HG03060 (cell line): Measurements from ENCODE around the gene KCND2.
"Not testable (repeated sequence)": the region's sequence is repeated elsewhere in the genome, so short reads cannot be mapped to it uniquely, and the experiment has no call there.

Experiments
- ATAC-seq: cut with Tn5 transposase; IDR thresholded peaks from one replicate; pipeline ENCODE4 v1.9.1; 2021; ENCODE audit warnings: low read depth, moderate number of reproducible peaks; ENCODE audit not compliant: unreplicated experiment

The KCND2 gene

GRCh38 chr7:120677535-120677934 lies 404.6 kb downstream of the KCND2 start:
- ATAC-seq, result no peak

DNA sequence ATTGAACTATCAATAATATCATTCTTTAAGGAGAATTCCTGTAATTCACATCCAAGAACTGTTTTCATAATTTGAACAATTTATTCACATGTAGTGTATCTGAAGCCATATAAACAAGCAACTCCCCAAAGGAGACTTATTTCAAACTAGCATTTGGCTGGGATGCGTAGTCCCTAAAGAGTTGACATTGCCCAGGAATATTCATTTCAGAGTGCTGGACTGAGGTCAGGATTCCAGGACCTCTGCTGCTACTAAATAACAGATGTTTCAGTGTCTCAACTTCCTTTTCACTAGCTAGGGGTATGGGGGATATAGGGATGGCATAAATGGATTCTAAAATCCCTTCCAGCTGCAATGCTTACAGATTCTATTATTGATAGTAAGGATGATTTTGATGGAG lies 408.0 kb downstream of the KCND2 start:
- no peak for ATAC-seq

DNA sequence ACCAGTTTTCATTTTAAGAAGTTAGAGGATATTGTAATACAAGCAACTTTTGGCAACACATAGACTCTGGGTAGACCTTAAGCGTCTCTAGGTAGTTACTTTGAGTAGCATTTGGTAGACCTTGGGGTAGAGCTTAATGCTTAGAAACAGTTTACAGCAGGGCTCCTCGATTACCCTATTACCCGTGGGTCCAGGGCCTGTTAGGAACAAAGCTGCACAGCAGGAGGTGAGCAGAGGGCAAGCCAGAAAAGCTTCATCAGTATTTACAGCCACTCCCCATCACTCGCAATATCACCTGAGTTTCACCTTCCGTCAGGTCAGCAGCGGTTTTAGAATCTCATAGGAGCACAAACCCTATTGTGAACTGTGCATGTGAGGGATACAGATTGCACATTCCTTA lies 411.5 kb downstream of the KCND2 start:
- no peak for ATAC-seq

GRCh38 chr7:120691915-120692314 lies 418.9 kb downstream of the KCND2 start:
- no peak for ATAC-seq

GRCh38 chr7:120695848-120696247 lies 422.9 kb downstream of the KCND2 start:
- no peak for ATAC-seq

DNA sequence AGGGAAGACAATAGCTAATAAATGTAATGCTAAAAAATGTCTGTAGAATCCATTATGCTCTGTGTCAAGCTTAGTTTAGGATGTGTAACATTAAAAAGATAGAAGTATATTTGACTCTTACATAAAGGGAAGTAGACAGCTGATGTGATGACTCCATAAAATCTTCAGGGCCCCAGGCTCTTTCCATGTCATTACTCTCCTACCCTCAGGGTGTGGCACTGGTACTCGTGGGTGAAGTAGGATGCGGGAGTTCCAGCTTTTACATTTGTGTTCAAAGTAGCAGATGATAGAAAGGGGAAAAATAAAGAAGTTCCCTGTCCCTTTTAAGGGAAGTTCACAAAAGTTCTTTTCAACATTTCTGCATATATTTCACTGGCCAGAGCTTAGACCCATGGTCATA lies 427.8 kb downstream of the KCND2 start:
- no peak for ATAC-seq

DNA sequence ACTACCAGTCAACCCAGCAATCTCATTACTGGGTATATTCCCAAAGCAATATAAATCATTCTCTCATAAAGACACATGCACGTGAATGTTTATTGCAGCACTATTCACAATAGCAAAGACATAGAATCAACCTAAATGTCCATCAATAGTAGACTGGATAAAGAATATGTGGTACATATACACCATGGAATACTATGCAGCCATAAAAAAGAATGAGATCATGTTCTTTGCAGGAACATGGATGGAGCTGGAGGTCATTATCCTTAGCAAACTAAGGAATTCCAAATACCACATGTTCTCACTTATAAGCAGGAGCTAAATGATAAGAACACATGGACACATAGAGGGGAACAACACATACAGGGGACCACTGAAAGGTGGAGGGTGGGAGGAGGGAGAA lies 429.4 kb downstream of the KCND2 start:
- ATAC-seq, result not testable (repeated sequence)

DNA sequence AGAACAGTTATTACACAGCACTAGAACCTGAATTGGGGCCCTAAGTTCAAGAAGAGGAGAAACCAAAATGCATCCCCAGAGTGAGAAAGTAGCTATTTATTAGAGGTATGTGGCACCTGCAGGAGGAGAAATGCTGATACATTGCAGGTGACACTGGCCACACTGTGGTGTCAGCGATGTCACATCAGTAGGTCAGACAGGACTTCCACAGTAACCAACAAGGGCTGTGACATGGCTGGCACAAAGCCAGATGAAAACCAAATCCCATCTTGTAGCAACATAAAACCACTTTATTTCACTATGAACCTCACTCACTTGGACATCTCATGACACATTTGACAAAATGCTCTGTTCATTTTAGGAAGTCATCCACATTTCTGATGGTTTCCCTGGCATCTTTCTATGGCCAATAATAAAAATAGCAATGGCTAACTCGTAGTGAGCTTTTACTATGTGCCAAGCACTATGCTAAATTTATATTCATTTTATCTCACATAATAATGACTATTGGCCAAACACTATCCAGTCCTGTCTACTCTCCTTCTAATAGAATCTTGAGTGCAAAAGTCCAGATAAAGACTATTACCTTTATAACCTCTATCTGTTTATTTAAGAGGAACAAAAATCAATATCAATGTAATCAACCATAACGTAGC lies 430.7 kb downstream of the KCND2 start:
- ATAC-seq, result no peak

GRCh38 chr7:120709252-120709971 lies 436.4 kb downstream of the KCND2 start:
- no peak for ATAC-seq

GRCh38 chr7:120709972-120710320 lies 437.0 kb downstream of the KCND2 start:
- no peak for ATAC-seq

GRCh38 chr7:120714945-120715344 lies 442.0 kb downstream of the KCND2 start:
- ATAC-seq, result no peak

GRCh38 chr7:120716307-120716706 lies 443.3 kb downstream of the KCND2 start:
- no peak for ATAC-seq

DNA sequence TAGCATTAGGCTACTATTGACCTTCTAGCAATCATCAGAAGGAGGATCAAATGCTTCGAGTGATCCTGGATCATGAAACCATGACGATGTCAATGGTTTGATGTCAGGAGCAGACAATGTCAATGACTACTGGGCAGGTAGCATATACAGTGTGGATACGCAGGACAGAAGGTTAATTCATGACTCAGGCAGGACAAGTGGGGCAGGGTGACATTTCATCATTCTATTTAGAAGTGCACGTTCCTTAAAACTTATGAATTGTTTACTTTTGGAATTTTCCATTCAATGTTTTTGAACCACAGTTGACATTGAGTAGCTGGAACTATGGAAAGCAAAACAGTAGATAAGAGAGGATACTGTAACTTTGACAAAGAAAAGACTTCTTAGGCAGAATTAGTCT lies 444.2 kb downstream of the KCND2 start:
- ATAC-seq, result no peak

DNA sequence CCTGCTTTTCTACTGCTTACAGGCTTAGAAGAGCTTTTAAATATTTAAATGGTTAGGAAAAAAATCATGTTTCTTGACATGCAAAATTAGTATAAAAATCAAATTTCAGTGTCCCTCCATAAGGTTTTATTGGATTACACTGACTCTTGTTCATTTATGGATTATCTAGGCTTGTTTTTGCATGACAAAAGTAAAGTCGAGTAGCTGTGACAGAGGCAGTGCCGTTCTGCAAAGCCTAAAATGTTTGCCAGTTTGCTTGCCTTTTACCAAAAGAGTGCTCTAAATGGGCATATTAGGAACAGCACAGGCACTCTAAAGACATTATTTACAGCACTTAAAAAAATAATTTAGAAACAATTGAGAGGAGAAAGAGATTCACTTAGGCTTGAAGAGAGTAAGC lies 445.4 kb downstream of the KCND2 start:
- no peak for ATAC-seq

DNA sequence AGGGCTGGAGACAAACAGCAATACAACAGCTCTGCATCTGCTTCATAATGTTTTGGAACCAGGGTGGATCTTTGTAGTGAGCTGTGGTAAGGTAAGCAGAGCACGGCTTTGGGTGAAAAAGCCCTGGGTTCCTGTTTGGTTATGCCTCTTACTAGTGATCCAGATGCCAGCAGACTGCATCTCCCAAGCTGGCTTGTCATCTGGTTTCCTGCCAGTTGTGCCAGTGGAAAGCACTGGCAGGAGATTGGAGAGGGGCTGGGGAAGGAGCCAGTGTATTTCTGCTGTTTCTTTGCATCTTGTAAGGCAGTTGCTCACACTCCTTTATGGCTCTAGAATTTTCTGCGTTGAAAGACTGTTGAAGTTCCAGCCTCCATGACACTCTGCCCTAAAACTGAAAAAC lies 447.3 kb downstream of the KCND2 start:
- ATAC-seq, result no peak

GRCh38 chr7:120723465-120724385 lies 450.8 kb downstream of the KCND2 start:
- ATAC-seq, result no peak

GRCh38 chr7:120724448-120724847 lies 451.5 kb downstream of the KCND2 start:
- ATAC-seq, result no peak

- ATAC-seq, result no peak
Measured at GRCh38 chr7:120724955-120725354, 452.0 kb downstream of the KCND2 start.

DNA sequence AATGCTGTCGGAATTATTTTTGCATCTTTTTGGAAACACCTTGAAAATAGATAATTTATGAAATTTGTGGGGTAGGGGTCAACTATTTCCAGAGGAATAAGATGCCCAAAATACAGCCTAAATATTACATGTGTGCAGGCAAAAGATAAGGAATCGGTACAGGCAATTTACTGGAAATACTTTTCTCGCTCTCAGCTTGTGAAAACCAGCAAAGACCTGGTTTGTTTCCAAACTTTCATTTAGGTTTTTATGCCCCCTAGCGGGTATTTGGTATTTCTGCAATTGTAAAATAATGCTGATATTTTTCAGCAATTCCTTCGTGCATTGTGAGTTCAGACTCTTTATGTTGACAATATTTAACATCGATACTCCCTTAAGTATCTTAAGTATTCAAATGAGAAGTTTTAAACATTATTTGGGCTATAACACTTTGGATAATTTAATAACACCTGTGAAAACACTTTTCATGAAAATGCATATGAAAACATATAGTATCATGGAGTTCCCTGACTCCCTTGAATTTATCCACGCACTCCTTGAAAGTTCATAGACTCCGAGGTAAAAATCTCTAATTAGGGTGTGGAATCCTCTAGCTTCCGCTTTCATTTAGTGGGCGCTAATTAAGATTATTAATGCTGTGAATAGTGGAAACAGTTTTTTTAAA lies 452.5 kb downstream of the KCND2 start:
- ATAC-seq, result peak; percentile 44

DNA sequence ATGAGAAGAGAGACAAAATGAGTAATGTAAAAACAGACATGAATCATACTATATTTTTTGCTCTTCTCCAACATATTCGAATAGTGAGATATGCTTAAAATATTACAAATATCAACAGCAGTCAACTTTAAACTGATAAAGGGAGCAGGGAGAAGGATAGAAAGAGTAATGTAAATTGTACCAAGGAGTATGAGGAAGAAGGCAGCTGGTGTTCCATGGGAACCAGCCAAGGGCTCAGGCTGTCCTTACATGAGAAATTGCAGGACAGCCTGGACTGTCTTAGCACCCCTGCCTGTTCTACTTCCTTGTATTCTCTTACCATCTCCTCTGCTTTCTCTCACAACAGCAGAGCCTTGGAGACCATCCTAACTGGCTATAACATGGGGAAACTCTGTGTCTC lies 456.3 kb downstream of the KCND2 start:
- ATAC-seq, result no peak

- ATAC-seq, result no peak
Measured at GRCh38 chr7:120731271-120731670, 458.3 kb downstream of the KCND2 start.
